NB4 (cell line): ENCODE data around the gene TRIO.

ENCODE experiments used
- CTCF ChIP-seq: IDR thresholded peaks from one replicate; pipeline ENCODE4 v1.5.1; 2012; ENCODE audit warnings: low read depth, low read length
- MAX ChIP-seq: IDR thresholded peaks from 2 replicates; pipeline ENCODE4 v1.6.1; 2011; ENCODE audit warnings: low read depth, low read length
- POLR2A ChIP-seq: IDR thresholded peaks from 2 replicates; pipeline ENCODE4 v1.6.1; 2011; ENCODE audit warnings: mild to moderate bottlenecking; ENCODE audit not compliant: insufficient read length; ENCODE audit errors: extremely low read depth

- TF ChIP-seq CTCF (no peak), POLR2A (no peak), MAX (no peak)
Measured at GRCh38 chr5:14545862-14546261, 402.7 kb downstream of the TRIO start.
